Measurements from ENCODE around the gene MEI1. TPM values are rescaled to one million over a fixed set of nuclear protein-coding genes. Genes with fewer than 3 reads are reported as not detected.

The MEI1 gene
- total RNA-seq, 1 experiment from 2014 or later: 0.18 TPM

GRCh38 chr22:41709341-41709740 is 10.0 kb downstream of the MEI1 start:
- Histone ChIP-seq H3K36me3 (ENCODE audit: control insufficient read depth, insufficient read depth, low read length) (no peaks in the 10 kb centered on the region), H3K4me3 (ENCODE audit: low read depth in 2 of 2, low read length in 2 of 2) (no peak overlapping the region), H3K27me3 (ENCODE audit: control insufficient read depth, insufficient read depth, low read length) (no peaks in the 10 kb centered on the region), H3K4me1 (ENCODE audit: control insufficient read depth, insufficient read depth, low read length) (no peaks in the 10 kb centered on the region), H3K9me3 (ENCODE audit: control insufficient read depth, insufficient read depth, low read depth, low read length) (no peaks in the 10 kb centered on the region), H3K27ac (ENCODE audit: low read length) (no peak overlapping the region)
- TF ChIP-seq TCF7L2 (IDR thresholded peaks at IDR 0.05; ENCODE audit: low read depth, low read length): no peak
- in situ Hi-C loops (cut with HindIII; ENCODE audit: low pct_unique_long_range_greater_than_20kb, low sequenced_read_pairs) (no loop called here), intact Hi-C loops (cut with micrococcal nuclease; ENCODE audit: unreplicated experiment) (no loop called here)
- ATAC-seq (no peak), DNase-seq (ENCODE audit: low read depth, low spot score) (no peak)
- BruUV-seq (replicated peaks): no TSS peak
- POLR2A ChIA-PET: no interaction called here
- CTCF ChIA-PET: no interaction called here

- no peak for TF ChIP-seq CTCF (IDR thresholded peaks at IDR 0.05)
- no peak for TF ChIP-seq TCF7L2 (IDR thresholded peaks at IDR 0.05; ENCODE audit: low read depth, low read length)
- TF ChIP-seq REST (IDR thresholded peaks at IDR 0.05; ENCODE audit: insufficient read depth in 1 of 2, low read depth in 2 of 2, low read length in 1 of 2): no peak
- no peak for TF ChIP-seq POLR2AphosphoS5 (IDR thresholded peaks at IDR 0.05; ENCODE audit: low read depth, low read length)
- no peak for TF ChIP-seq SIN3A (IDR thresholded peaks at IDR 0.05; ENCODE audit: borderline replicate concordance, insufficient read depth, low read depth, low read length)
- POLR2A ChIA-PET: interaction anchor here (0.7 kb wide), 2 partner anchors 14 to 201 kb away, joined by 4 read pairs; no protein-coding TSS in a partner anchor
- DNase-seq (ENCODE audit: low read depth, low spot score) (no peak), ATAC-seq (no peak)
- intact Hi-C loops (cut with micrococcal nuclease; ENCODE audit: unreplicated experiment): no loop called here
- Histone ChIP-seq H3K4me1 (ENCODE audit: control insufficient read depth, insufficient read depth, low read length) (no peaks in the 10 kb centered on the region), H3K27ac (ENCODE audit: low read length) (no peak overlapping the region), H3K9me3 (ENCODE audit: control insufficient read depth, insufficient read depth, low read depth, low read length) (no peaks in the 10 kb centered on the region), H3K4me3 (ENCODE audit: low read depth in 2 of 2, low read length in 2 of 2) (no peak overlapping the region), H3K27me3 (ENCODE audit: control insufficient read depth, insufficient read depth, low read length) (no peaks in the 10 kb centered on the region), H3K36me3 (ENCODE audit: control insufficient read depth, insufficient read depth, low read length) (no peaks in the 10 kb centered on the region)
- BruUV-seq (replicated peaks): no TSS peak
- CTCF ChIA-PET: no interaction called here
- in situ Hi-C loops (cut with HindIII; ENCODE audit: low pct_unique_long_range_greater_than_20kb, low sequenced_read_pairs): no loop called here
Measured at GRCh38 chr22:41713004-41713403, 13.7 kb downstream of the MEI1 start.

GRCh38 chr22:41722496-41722895 is 23.2 kb downstream of the MEI1 start:
- CTCF ChIA-PET: no interaction called here
- Histone ChIP-seq H3K27me3 (ENCODE audit: control insufficient read depth, insufficient read depth, low read length) (no peaks in the 10 kb centered on the region), H3K4me1 (ENCODE audit: control insufficient read depth, insufficient read depth, low read length) (no peaks in the 10 kb centered on the region), H3K36me3 (ENCODE audit: control insufficient read depth, insufficient read depth, low read length) (no peaks in the 10 kb centered on the region), H3K27ac (ENCODE audit: low read length) (no peak overlapping the region), H3K9me3 (ENCODE audit: control insufficient read depth, insufficient read depth, low read depth, low read length) (no peaks in the 10 kb centered on the region), H3K4me3 (ENCODE audit: low read depth in 2 of 2, low read length in 2 of 2) (no peak overlapping the region)
- TF ChIP-seq SIN3A (IDR thresholded peaks at IDR 0.05; ENCODE audit: borderline replicate concordance, insufficient read depth, low read depth, low read length): no peak
- TF ChIP-seq TCF7L2 (IDR thresholded peaks at IDR 0.05; ENCODE audit: low read depth, low read length): no peak
- TF ChIP-seq CTCF (IDR thresholded peaks at IDR 0.05): no peak
- no peak for TF ChIP-seq REST (IDR thresholded peaks at IDR 0.05; ENCODE audit: insufficient read depth in 1 of 2, low read depth in 2 of 2, low read length in 1 of 2)
- no peak for TF ChIP-seq POLR2AphosphoS5 (IDR thresholded peaks at IDR 0.05; ENCODE audit: low read depth, low read length)
- POLR2A ChIA-PET: no interaction called here
- no peak for DNase-seq (ENCODE audit: low read depth, low spot score)
- no peak for ATAC-seq
- no TSS peak for BruUV-seq (replicated peaks)
- intact Hi-C loops (cut with micrococcal nuclease; ENCODE audit: unreplicated experiment) (no loop called here), in situ Hi-C loops (cut with HindIII; ENCODE audit: low pct_unique_long_range_greater_than_20kb, low sequenced_read_pairs) (no loop called here)

Measured in Panc1 (cell line).